ENCODE data around the gene ENOX1. TPM values are rescaled to one million over a fixed set of nuclear protein-coding genes. Genes with fewer than 3 reads are reported as not detected.

Gene ENOX1
- total RNA-seq, 2 experiments from 2014 or later, result 0.35 to 0.64 TPM

DNA sequence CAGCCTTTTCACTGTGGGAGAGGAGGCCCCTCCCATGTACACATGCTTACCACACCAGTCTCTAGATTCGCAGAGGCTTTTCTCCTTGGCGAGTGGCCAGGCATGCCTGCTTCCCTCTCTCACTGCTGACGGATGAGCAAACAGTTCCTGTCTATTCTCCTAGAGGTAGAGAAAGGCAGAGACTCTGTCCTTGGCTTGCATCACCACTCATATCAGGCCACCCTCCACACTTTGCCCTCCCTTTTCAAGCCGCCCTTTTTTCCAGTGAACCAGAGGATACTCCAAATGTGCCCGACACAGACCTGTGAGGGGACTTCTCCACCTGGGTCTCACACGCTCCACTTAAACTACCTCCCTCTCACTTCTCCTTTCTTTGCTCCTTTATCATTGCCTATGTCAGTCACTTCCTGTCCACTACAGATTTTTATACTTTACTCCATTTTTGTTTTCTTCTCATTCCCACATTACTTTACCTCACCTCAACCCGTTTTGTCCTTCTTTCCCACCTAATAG, 478.8 kb downstream of the ENOX1 start:
- no peak overlapping the region for H3K4me3 Mint-ChIP-seq
- H3K36me3 Mint-ChIP-seq (ENCODE audit: low read depth), result no peaks in the 10 kb centered on the region
- no peak overlapping the region for H3K27ac Mint-ChIP-seq
- DNase-seq, result no peak
- CTCF ChIA-PET, result no interaction called here
- no peaks in the 10 kb centered on the region for H3K9me3 Mint-ChIP-seq
- intact Hi-C loops (cut with micrococcal nuclease), result no loop called here
- H3K27me3 Mint-ChIP-seq (ENCODE audit: low read depth), result peaks cover 2% of the 10 kb centered on the region
- no peaks in the 10 kb centered on the region for H3K4me1 Mint-ChIP-seq (ENCODE audit: low read depth)

DNA sequence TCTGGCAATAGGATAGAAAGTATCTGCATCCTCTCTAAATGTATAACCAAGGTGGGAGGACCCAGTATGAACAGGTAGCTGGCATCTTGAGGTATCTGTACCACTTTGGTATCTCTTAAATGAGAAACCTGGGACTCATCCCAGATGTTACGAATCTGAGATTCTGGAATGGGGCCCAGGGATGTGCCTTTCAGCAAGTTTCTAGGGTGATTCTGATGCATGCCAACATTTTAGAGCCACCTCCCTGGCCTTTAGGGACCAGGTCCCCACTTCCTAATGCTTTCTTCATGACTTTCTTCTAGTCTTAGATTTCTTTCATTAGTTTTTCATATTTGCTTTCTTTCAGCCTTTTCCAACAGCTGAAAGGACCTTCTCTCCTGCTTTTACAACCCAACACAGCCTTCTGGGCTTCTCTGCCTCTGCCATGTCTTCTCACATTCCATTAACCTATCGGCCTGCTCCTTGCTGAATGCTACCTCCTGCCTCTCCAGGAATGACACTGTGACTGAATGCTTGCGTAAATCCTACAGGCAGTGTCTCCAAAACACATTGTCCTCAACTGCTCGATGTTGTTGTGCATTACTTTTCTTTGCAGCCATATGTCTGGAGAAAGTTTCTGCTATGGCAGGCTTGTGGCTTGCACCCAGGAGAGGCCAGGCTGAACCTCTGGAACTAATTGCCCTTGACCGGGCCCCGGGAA, 479.4 kb downstream of the ENOX1 start:
- Mint-ChIP-seq H3K27ac (no peak overlapping the region), H3K4me1 (ENCODE audit: low read depth) (no peaks in the 10 kb centered on the region), H3K9me3 (no peaks in the 10 kb centered on the region), H3K36me3 (ENCODE audit: low read depth) (no peaks in the 10 kb centered on the region), H3K4me3 (no peak overlapping the region), H3K27me3 (ENCODE audit: low read depth) (peaks cover 2% of the 10 kb centered on the region)
- CTCF ChIA-PET, result no interaction called here
- DNase-seq, result no peak
- intact Hi-C loops (cut with micrococcal nuclease), result no loop called here

DNA sequence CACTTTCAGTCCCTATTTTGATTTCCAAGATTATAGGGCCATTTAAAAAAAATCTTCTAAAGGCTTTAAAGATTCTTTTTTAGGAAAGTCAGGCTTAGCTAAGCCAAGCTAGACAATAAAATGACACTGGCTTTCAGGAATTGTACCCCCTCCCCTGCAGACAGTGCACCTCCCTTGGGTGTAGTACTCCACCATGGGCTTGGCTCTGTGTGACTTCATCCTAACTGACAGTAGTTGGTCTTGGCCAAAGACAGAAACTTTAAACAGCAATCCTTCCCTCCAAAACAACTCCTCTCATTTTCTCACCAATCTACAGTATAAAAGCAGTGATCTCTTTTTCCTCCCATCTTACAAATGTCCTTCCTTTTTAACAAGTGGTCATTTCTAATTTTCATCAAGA, 480.4 kb downstream of the ENOX1 start:
- Mint-ChIP-seq H3K4me1 (ENCODE audit: low read depth) (no peaks in the 10 kb centered on the region), H3K27me3 (ENCODE audit: low read depth) (no peaks in the 10 kb centered on the region), H3K36me3 (ENCODE audit: low read depth) (no peaks in the 10 kb centered on the region), H3K27ac (no peak overlapping the region), H3K9me3 (no peaks in the 10 kb centered on the region), H3K4me3 (no peak overlapping the region)
- CTCF ChIA-PET, result no interaction called here
- DNase-seq, result no peak
- intact Hi-C loops (cut with micrococcal nuclease), result no loop called here

DNA sequence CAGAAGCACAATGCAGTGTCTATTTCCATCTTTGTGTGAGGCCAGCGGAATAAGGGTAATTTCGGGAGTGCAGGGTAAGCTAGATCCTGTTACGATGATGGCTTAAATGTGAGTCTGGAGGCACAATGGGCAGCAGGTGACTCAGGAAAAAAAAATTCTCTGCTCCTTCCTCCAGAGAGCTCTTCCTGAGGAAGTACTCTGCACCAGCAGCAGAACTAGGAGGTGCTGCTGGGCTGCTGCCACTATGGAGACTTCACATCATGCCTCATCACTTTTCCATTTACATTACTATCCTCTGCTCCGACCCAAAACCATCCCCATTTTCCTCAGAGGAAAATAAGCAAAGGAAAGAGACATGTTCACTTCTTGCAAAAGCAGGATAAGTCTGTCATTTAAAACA, 481.4 kb downstream of the ENOX1 start:
- Mint-ChIP-seq H3K9me3 (no peaks in the 10 kb centered on the region), H3K4me3 (no peak overlapping the region), H3K36me3 (ENCODE audit: low read depth) (no peaks in the 10 kb centered on the region), H3K4me1 (ENCODE audit: low read depth) (no peaks in the 10 kb centered on the region), H3K27me3 (ENCODE audit: low read depth) (no peaks in the 10 kb centered on the region), H3K27ac (no peak overlapping the region)
- CTCF ChIA-PET, result no interaction called here
- intact Hi-C loops (cut with micrococcal nuclease), result no loop called here
- no peak for DNase-seq

DNA sequence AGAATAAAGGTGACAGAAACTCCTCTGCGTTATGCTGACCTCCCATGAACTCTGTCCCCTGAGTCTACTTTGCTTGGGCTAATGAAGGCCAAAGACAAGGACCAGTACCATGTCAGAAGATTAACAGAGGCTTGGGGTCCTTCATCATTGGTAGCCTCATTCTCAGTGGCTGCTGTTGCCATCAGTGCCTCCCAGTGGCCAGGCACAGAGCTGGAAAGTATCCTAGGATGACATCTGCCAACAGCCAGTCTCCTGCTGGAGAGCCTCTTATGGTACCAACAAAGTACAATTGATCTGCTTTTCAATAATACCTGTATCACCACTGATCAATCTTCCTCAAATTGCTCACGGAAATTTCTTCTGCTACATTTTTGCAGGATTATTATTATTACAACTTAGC, 481.8 kb downstream of the ENOX1 start:
- CTCF ChIA-PET, result no interaction called here
- Mint-ChIP-seq H3K27ac (no peak overlapping the region), H3K27me3 (ENCODE audit: low read depth) (no peaks in the 10 kb centered on the region), H3K9me3 (no peaks in the 10 kb centered on the region), H3K36me3 (ENCODE audit: low read depth) (no peaks in the 10 kb centered on the region), H3K4me1 (ENCODE audit: low read depth) (no peaks in the 10 kb centered on the region), H3K4me3 (no peak overlapping the region)
- no peak for DNase-seq
- intact Hi-C loops (cut with micrococcal nuclease), result no loop called here

DNA sequence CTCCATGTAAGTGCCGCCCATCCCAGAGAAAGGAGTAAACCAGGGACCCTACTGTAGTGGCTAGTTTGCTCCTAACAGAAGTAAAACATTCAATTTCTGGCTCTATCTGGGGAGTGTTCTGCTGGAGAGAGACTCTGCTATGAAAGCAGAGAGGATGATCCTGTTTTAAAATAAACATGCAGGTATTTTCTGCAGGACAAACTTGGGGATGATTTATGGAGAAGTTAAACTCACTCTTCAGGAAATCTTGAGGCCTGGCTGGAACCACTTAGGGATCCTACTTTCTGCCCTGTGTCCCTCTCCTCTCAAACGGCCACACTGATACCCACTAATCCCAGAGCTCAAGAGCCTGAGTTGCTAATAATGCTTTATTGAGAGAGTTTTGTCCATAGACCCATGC, 482.3 kb downstream of the ENOX1 start:
- Mint-ChIP-seq H3K27ac (no peak overlapping the region), H3K27me3 (ENCODE audit: low read depth) (peaks cover 2% of the 10 kb centered on the region), H3K9me3 (no peaks in the 10 kb centered on the region), H3K36me3 (ENCODE audit: low read depth) (no peaks in the 10 kb centered on the region), H3K4me1 (ENCODE audit: low read depth) (no peaks in the 10 kb centered on the region), H3K4me3 (no peak overlapping the region)
- intact Hi-C loops (cut with micrococcal nuclease), result no loop called here
- CTCF ChIA-PET, result no interaction called here
- DNase-seq, result no peak

DNA sequence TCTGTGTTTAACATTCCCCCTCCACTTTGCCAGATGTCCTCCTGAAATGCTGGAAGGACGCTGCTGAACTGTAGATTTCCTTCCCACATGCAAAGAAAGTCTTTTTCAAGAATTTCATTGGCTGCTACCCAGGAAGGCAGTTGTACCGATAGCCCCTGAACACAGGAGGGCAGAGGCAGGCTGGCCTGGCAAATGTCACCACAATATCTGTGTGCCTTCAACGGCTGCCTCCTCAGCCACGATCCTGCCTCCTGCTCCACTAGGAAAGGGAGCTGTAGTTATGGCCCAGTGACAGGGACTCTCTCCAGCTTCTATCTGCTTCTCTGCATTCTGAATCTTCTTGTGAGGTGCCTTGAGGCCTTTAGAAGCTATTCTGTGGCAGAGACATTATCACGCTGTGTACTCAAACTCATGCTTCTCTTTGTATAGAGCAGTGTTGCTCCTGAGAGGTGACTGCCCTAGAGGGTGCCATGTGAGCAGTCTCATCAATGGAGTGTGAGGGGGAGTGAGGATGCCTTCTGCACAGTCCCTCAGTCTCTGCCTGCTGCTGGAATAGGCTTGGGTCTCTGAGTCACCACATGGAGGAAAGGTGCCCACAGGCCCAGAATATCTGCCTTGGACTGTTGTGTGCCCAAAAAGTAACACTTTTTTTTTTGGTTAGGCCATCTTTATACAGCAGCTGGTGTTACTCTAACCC, 483.6 kb downstream of the ENOX1 start:
- CTCF ChIA-PET, result no interaction called here

DNA sequence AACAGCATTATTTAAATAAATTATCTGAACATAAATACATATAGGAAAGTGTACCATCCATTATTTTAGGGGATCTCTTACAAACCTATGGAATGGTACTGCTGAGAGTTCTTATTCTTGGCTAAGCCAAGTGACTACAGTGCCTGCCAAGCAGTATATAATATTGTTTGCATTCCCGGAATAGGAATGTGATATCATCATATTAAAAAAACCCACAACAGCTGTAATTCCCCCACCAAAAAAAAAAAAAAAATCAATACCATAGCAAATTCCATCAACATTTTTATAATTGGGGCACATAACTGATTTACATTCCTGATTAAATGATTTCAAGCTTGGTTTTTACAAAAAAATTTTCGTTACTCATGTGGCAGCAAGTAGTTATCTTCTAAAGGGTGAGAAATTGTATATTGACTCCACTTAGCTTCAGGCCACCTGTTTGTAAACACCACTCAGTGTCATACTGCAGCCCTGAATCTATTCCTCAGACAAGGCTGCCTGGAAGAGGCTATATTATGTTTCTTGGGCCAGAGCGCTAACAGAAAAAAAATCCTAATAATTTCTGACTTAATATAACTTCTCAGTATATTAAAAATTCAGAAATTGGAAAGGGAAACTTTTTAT, 485.3 kb downstream of the ENOX1 start:
- H3K27me3 Mint-ChIP-seq (ENCODE audit: low read depth), result peaks cover 5% of the 10 kb centered on the region
- DNase-seq, result no peak
- no peaks in the 10 kb centered on the region for H3K9me3 Mint-ChIP-seq
- no peak overlapping the region for H3K4me3 Mint-ChIP-seq
- no peaks in the 10 kb centered on the region for H3K36me3 Mint-ChIP-seq (ENCODE audit: low read depth)
- CTCF ChIA-PET, result no interaction called here
- H3K27ac Mint-ChIP-seq, result no peak overlapping the region
- intact Hi-C loops (cut with micrococcal nuclease), result no loop called here
- H3K4me1 Mint-ChIP-seq (ENCODE audit: low read depth), result no peaks in the 10 kb centered on the region

More for the DNA sequence above, 483.6 kb downstream of the ENOX1 start:
- peak; percentile 41 for DNase-seq
- peaks cover 2% of the 10 kb centered on the region for H3K27me3 Mint-ChIP-seq (ENCODE audit: low read depth)
- no peak overlapping the region for H3K4me3 Mint-ChIP-seq
- no peaks in the 10 kb centered on the region for H3K4me1 Mint-ChIP-seq (ENCODE audit: low read depth)
- H3K27ac Mint-ChIP-seq, result no peak overlapping the region
- no peaks in the 10 kb centered on the region for H3K9me3 Mint-ChIP-seq
- intact Hi-C loops (cut with micrococcal nuclease), result loop anchor here (2.0 kb wide), 2 partner anchors 502 to 572 kb away; no protein-coding TSS in a partner anchor
- H3K36me3 Mint-ChIP-seq (ENCODE audit: low read depth), result no peaks in the 10 kb centered on the region

DNA sequence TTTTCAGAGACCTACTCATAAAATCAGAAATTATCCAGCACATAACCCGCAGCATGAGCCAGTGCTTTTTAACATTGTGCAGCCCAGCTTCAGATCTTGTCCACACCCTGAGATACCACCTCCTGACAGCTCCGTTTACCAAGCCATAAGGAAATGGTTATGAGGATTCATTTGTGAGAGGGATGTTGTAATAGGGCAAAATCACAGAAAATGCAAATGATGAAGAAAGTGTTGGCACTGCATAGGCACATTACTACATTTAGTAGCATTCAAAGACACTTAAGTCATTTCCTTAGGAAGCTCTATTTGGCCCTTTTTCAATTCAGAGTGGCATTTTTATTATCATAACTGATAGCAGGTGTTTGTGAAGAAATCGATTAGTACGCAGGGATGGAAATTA, 485.9 kb downstream of the ENOX1 start:
- DNase-seq, result no peak
- Mint-ChIP-seq H3K27me3 (ENCODE audit: low read depth) (peaks cover 5% of the 10 kb centered on the region), H3K9me3 (no peaks in the 10 kb centered on the region), H3K27ac (no peak overlapping the region), H3K4me3 (no peak overlapping the region), H3K36me3 (ENCODE audit: low read depth) (no peaks in the 10 kb centered on the region), H3K4me1 (ENCODE audit: low read depth) (no peaks in the 10 kb centered on the region)
- intact Hi-C loops (cut with micrococcal nuclease), result no loop called here
- CTCF ChIA-PET, result no interaction called here

DNA sequence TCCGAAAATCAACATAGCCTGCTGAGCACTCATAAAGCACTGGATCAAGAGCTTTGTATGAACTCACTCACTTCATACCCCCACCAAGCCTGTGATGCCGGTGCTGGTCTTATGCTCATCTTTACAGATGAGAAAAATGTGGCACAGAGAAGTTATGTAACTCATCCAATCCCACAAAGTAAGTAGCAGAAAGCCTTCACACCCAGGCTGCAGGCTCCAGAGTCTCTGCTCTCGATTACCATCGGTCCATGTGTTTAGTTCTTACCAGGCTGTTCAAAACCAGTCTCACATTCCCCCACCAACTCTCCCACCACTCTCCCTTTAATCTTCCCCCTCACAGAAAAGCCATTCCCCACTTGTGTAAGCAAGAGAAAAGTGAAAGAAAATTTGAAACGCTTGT, 487.4 kb downstream of the ENOX1 start:
- H3K27me3 Mint-ChIP-seq (ENCODE audit: low read depth), result peaks cover 5% of the 10 kb centered on the region

DNA sequence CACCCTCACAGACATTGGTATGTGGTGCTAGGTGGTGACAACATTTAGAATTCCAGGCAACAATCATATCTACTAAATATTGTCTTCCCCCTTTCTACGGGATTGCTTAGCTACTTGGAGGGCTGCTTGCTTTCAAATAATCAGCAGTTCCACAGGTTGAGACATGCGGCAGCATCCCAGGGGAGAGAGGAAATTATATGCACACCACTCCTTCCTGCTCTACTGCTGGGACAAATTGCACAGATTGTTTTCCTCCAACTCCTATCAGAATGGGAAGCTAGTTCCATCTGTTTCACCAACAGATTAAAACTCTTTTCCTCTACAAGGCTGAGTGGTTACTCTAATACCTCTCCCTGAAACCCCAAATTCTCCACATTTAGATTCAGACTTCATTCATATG, 488.0 kb downstream of the ENOX1 start:
- intact Hi-C loops (cut with micrococcal nuclease), result no loop called here
- CTCF ChIA-PET, result no interaction called here
- H3K27ac Mint-ChIP-seq, result no peak overlapping the region
- no peaks in the 10 kb centered on the region for H3K4me1 Mint-ChIP-seq (ENCODE audit: low read depth)
- no peaks in the 10 kb centered on the region for H3K36me3 Mint-ChIP-seq (ENCODE audit: low read depth)
- H3K9me3 Mint-ChIP-seq, result no peaks in the 10 kb centered on the region
- H3K4me3 Mint-ChIP-seq, result no peak overlapping the region
- peaks cover 5% of the 10 kb centered on the region for H3K27me3 Mint-ChIP-seq (ENCODE audit: low read depth)
- no peak for DNase-seq

More for the DNA sequence above, 487.4 kb downstream of the ENOX1 start:
- no peaks in the 10 kb centered on the region for H3K36me3 Mint-ChIP-seq (ENCODE audit: low read depth)
- no peaks in the 10 kb centered on the region for H3K4me1 Mint-ChIP-seq (ENCODE audit: low read depth)
- CTCF ChIA-PET, result no interaction called here
- no peak overlapping the region for H3K4me3 Mint-ChIP-seq
- intact Hi-C loops (cut with micrococcal nuclease), result no loop called here
- DNase-seq, result no peak
- H3K27ac Mint-ChIP-seq, result no peak overlapping the region
- H3K9me3 Mint-ChIP-seq, result no peaks in the 10 kb centered on the region

DNA sequence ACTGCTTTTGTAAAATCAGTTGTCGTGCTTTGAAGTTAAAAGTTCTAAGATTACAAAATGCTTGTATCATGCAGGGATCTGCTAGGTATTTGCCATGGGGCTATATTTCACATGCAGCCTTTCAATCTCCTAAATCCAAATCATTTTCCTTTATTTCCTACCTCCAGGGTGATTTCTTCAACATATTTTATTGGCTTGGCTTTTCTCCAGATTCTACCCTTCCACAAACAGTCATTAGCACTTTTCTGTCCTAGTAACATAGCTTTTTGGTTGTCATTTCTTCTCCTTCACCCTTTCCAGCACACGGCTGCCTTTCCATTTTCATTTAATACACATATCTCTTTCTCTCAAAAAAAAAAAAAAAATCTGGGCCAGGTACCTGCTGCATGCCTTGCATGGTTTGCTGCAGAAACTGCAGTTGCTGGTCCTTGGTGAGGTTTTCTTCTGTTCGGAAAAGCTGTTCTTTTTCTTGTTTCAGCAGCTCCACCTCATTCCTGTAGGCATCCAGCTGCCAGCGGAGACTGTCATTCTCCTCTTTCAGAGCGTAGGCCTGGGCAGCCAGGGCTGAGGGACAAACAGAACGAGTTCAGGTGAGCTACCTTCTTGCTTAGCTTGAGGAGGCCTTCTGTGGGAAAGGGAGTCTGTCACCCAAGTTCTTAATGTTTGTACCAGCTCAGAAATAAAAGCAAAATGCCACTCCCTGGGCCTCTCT, 488.6 kb downstream of the ENOX1 start:
- H3K9me3 Mint-ChIP-seq, result no peaks in the 10 kb centered on the region
- H3K27me3 Mint-ChIP-seq (ENCODE audit: low read depth), result peaks cover 5% of the 10 kb centered on the region
- no peak overlapping the region for H3K4me3 Mint-ChIP-seq
- H3K27ac Mint-ChIP-seq, result no peak overlapping the region
- DNase-seq, result no peak
- CTCF ChIA-PET, result no interaction called here
- no peaks in the 10 kb centered on the region for H3K36me3 Mint-ChIP-seq (ENCODE audit: low read depth)
- intact Hi-C loops (cut with micrococcal nuclease), result no loop called here
- no peaks in the 10 kb centered on the region for H3K4me1 Mint-ChIP-seq (ENCODE audit: low read depth)

All from activated naive CD4-positive, alpha-beta T cell treated with anti-CD3 and anti-CD28 coated beads for 36 hours (primary cell).